Measurements from ENCODE around the gene SETD3.

GRCh38 chr14:99472937-99473336, 7.7 kb downstream of the SETD3 start:
- TF ChIP-seq CTCF (IDR thresholded peaks at IDR 0.05; ENCODE audit: low read length) = no peak
- no peak for TF ChIP-seq EZH2 (IDR thresholded peaks at IDR 0.05; ENCODE audit: borderline replicate concordance, low read length)

Measured in OCI-LY1 (cell line).